ENCODE results near the gene MYH2.

DNA sequence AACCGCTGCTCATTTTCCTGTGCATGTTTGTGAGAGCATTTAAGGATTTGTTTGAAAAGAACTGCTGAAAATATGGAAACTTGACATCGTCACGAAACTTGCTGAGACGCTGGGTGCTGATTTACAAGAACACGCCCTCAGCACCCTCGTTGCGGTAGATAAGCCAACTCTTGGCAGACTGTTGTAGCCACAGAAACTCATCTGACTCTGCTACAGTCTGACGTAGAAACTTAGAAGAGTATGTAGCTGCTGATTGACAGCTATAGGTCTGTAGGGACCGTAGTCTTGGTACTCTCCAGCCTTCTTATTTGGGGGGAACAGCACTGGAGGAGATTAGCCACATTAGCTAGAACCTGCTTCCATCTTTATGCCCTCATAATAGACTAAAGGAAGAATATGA, 36.1 kb upstream of the MYH2 start:
- TF ChIP-seq, protein P1, sequence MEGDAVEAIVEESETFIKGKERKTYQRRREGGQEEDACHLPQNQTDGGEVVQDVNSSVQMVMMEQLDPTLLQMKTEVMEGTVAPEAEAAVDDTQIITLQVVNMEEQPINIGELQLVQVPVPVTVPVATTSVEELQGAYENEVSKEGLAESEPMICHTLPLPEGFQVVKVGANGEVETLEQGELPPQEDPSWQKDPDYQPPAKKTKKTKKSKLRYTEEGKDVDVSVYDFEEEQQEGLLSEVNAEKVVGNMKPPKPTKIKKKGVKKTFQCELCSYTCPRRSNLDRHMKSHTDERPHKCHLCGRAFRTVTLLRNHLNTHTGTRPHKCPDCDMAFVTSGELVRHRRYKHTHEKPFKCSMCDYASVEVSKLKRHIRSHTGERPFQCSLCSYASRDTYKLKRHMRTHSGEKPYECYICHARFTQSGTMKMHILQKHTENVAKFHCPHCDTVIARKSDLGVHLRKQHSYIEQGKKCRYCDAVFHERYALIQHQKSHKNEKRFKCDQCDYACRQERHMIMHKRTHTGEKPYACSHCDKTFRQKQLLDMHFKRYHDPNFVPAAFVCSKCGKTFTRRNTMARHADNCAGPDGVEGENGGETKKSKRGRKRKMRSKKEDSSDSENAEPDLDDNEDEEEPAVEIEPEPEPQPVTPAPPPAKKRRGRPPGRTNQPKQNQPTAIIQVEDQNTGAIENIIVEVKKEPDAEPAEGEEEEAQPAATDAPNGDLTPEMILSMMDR (IDR thresholded peaks at IDR 0.05) = no peak
- no peak for TF ChIP-seq POLR2A (IDR thresholded peaks at IDR 0.05)
- TF ChIP-seq POLR2AphosphoS5 (IDR thresholded peaks at IDR 0.05) = no peak
